ENCODE results near the gene DNAJA4.

DNAJA4 gene

GRCh38 chr15:78263351-78263781 is 996 bp upstream of the DNAJA4 start:
- in situ Hi-C loops (cut with HindIII; ENCODE audit: low sequenced_read_pairs) = no loop called here
- no peak overlapping the region for H3K4me3 ChIP-seq (ENCODE audit: low read depth, low read length)
- TF ChIP-seq CTCF (IDR thresholded peaks at IDR 0.05; ENCODE audit: low read depth, low read length, missing control alignments) = no peak
- no peak for DNase-seq (ENCODE audit: low read depth)

GRCh38 chr15:78263907-78264303 is 457 bp upstream of the DNAJA4 start:
- TF ChIP-seq CTCF (IDR thresholded peaks at IDR 0.05; ENCODE audit: low read depth, low read length, missing control alignments) = no peak
- in situ Hi-C loops (cut with HindIII; ENCODE audit: low sequenced_read_pairs) = no loop called here
- no peak for DNase-seq (ENCODE audit: low read depth)
- peak overlapping the region; percentile 42 for H3K4me3 ChIP-seq (ENCODE audit: low read depth, low read length)

- TF ChIP-seq CTCF (IDR thresholded peaks at IDR 0.05; ENCODE audit: low read depth, low read length, missing control alignments) = no peak
- DNase-seq (ENCODE audit: low read depth) = no peak
- peak overlapping the region; percentile 42 for H3K4me3 ChIP-seq (ENCODE audit: low read depth, low read length)
- in situ Hi-C loops (cut with HindIII; ENCODE audit: low sequenced_read_pairs) = no loop called here
These were observed 737 bp downstream of the DNAJA4 start for GRCh38 chr15:78265137-78265460.

GRCh38 chr15:78265752-78266224 is 1.4 kb downstream of the DNAJA4 start:
- DNase-seq (ENCODE audit: low read depth) = no peak
- no peak overlapping the region for H3K4me3 ChIP-seq (ENCODE audit: low read depth, low read length)
- in situ Hi-C loops (cut with HindIII; ENCODE audit: low sequenced_read_pairs) = no loop called here
- TF ChIP-seq CTCF (IDR thresholded peaks at IDR 0.05; ENCODE audit: low read depth, low read length, missing control alignments) = no peak

- no peak for TF ChIP-seq CTCF (IDR thresholded peaks at IDR 0.05; ENCODE audit: low read depth, low read length, missing control alignments)
- in situ Hi-C loops (cut with HindIII; ENCODE audit: low sequenced_read_pairs) = no loop called here
- H3K4me3 ChIP-seq (ENCODE audit: low read depth, low read length) = no peak overlapping the region
- no peak for DNase-seq (ENCODE audit: low read depth)
These were observed 1.9 kb downstream of the DNAJA4 start for GRCh38 chr15:78266229-78266628.

GRCh38 chr15:78266806-78267205 is 2.4 kb downstream of the DNAJA4 start:
- H3K4me3 ChIP-seq (ENCODE audit: low read depth, low read length) = no peak overlapping the region
- in situ Hi-C loops (cut with HindIII; ENCODE audit: low sequenced_read_pairs) = no loop called here
- no peak for DNase-seq (ENCODE audit: low read depth)
- no peak for TF ChIP-seq CTCF (IDR thresholded peaks at IDR 0.05; ENCODE audit: low read depth, low read length, missing control alignments)

- in situ Hi-C loops (cut with HindIII; ENCODE audit: low sequenced_read_pairs) = no loop called here
- no peak for TF ChIP-seq CTCF (IDR thresholded peaks at IDR 0.05; ENCODE audit: low read depth, low read length, missing control alignments)
- DNase-seq (ENCODE audit: low read depth) = no peak
- no peak overlapping the region for H3K4me3 ChIP-seq (ENCODE audit: low read depth, low read length)
These were observed 8.0 kb downstream of the DNAJA4 start for GRCh38 chr15:78272316-78272715.

Measured in astrocyte of the cerebellum (primary cell).